HepG2 (cell line): ENCODE measurements around the gene SNAPC3. TPM values are rescaled to one million over a fixed set of nuclear protein-coding genes. Genes with fewer than 3 reads are reported as not detected.

ENCODE experiments used
- ATAC-seq: fragments of 200-7000 bp; cut with Tn5 transposase; 3 replicates; pipeline ENCODE4 v1.9.1; 2020; ENCODE audit warnings: mild to moderate bottlenecking, moderate library complexity
- BruUV-seq: library from RNA; stranded (reverse); fragments of 400-500 nt; replicated peaks from 2 replicates; lab custom pipeline; 2021; lab: Mats Ljungman, UMichigan
- CTCF ChIA-PET: fragments of 300-600 bp; formaldehyde crosslinking; extraction: SDS; loops from one replicate; lab custom pipeline; 2021; ENCODE audit warnings: low total read pairs, inconsistent platforms, low intra/inter-chr PET ratio; lab: Yijun Ruan, JAX
- POLR2A ChIA-PET: fragments of 350-600 bp; sonication (Branson Sonifier 250); formaldehyde crosslinking; loops from one replicate; lab custom pipeline; 2020; ENCODE audit warnings: antibody characterized with exemption, inconsistent platforms; lab: Yijun Ruan, JAX
- DNase-seq: peaks from one replicate; pipeline ENCODE4 v3.0.0-alpha.2; 2015; ENCODE audit warnings: low spot score
- FAIRE-seq: peaks from 3 replicates; lab custom pipeline; 2011; peaks lifted over from hg19 to GRCh38; lab: Jason Lieb, UNC
- H2AFZ ChIP-seq: one replicate; pipeline ENCODE4 v1.6.1; 2011; ENCODE audit warnings: low read length, inconsistent platforms
- H3K27ac ChIP-seq: fragments of 300-600 bp; 3 replicates; pipeline ENCODE4 v1.8.0; 2011; ENCODE audit warnings: mixed run types, mild to moderate bottlenecking, mixed read lengths, low read length, inconsistent platforms; ENCODE audit not compliant: insufficient read depth; ENCODE audit errors: extremely low read length
- H3K27me3 ChIP-seq, 2 experiments: fragments of 200-600 bp in 1 of 2; 2 replicates in 1 of 2; 3 replicates in 1 of 2; pipeline versions ENCODE4 v1.6.0 to v1.8.0; 2011; ENCODE audit warnings: low read length in 2 of 2, mild to moderate bottlenecking in 2 of 2, moderate library complexity in 2 of 2, inconsistent platforms in 1 of 2; ENCODE audit not compliant: insufficient read depth in 2 of 2, control insufficient read depth in 1 of 2
- H3K36me3 ChIP-seq, 2 experiments: fragments of 200-600 bp in 1 of 2; replicated peaks in 1 of 2; 2 replicates in 1 of 2; 3 replicates in 1 of 2; pipeline versions ENCODE4 v1.5.1 to v1.8.0; 2011; ENCODE audit warnings: low read length in 2 of 2, inconsistent platforms in 1 of 2; ENCODE audit not compliant: insufficient read depth in 2 of 2, control insufficient read depth in 1 of 2
- H3K4me1 ChIP-seq: 2 replicates; pipeline ENCODE4 v1.5.1; 2012; ENCODE audit warnings: low read length, inconsistent platforms; ENCODE audit not compliant: insufficient read depth
- H3K4me2 ChIP-seq: 2 replicates; pipeline ENCODE4 v1.6.0; 2011; ENCODE audit warnings: low read depth, low read length, inconsistent platforms
- H3K4me3 ChIP-seq, 3 experiments: fragments of 200-600 bp in 1 of 3; sonication (generic), shearing (Covaris generic) in 1 of 3; replicated peaks in 1 of 3; 2 replicates each; pipeline ENCODE4 v1.5.1; 2011 to 2016; ENCODE audit warnings: low read length in 3 of 3, inconsistent platforms in 2 of 3, low read depth in 2 of 3, mild to moderate bottlenecking in 2 of 3, control low read depth in 1 of 3, mixed read lengths in 1 of 3; ENCODE audit not compliant: insufficient read depth in 1 of 3
- H3K79me2 ChIP-seq: one replicate; pipeline ENCODE4 v1.6.1; 2011; ENCODE audit warnings: low read length, inconsistent platforms; ENCODE audit not compliant: insufficient read depth
- H3K9ac ChIP-seq: 2 replicates; pipeline ENCODE4 v1.6.0; 2011; ENCODE audit warnings: mild to moderate bottlenecking, low read depth, low read length, inconsistent platforms; ENCODE audit not compliant: insufficient read depth
- H3K9me3 ChIP-seq: 2 replicates; pipeline ENCODE4 v1.5.1; 2012; ENCODE audit warnings: mild to moderate bottlenecking, low read length
- H4K20me1 ChIP-seq: 2 replicates; pipeline ENCODE4 v1.6.0; 2011; ENCODE audit warnings: inconsistent platforms, mild to moderate bottlenecking, low read length, moderate library complexity; ENCODE audit not compliant: insufficient read depth
- FOSL1 ChIP-seq: sonication (generic); formaldehyde crosslinking; IDR thresholded peaks from 2 replicates; pipeline ENCODE4 v1.9.0; 2021; ENCODE audit warnings: missing genetic modification reagents, borderline replicate concordance
- LCORL ChIP-seq, 2 experiments: fragments of 450-650 bp in 1 of 2; sonication (generic) in 1 of 2; formaldehyde crosslinking in 1 of 2; IDR thresholded peaks; 2 replicates each; pipeline versions ENCODE4 v1.5.0 to v1.6.1; 2017 to 2020; ENCODE audit warnings: antibody characterized with exemption in 1 of 2, missing genetic modification reagents in 1 of 2
- NR3C1 ChIP-seq: sonication (generic); formaldehyde crosslinking; IDR thresholded peaks from 2 replicates; pipeline ENCODE4 v1.4.0; 2020; ENCODE audit warnings: missing genetic modification reagents
- PAWR ChIP-seq: sonication (generic); formaldehyde crosslinking; IDR thresholded peaks from 2 replicates; pipeline ENCODE4 v1.4.0; 2020; ENCODE audit warnings: missing genetic modification reagents, mild to moderate bottlenecking, borderline replicate concordance
- SAFB2 ChIP-seq: sonication (generic); formaldehyde crosslinking; IDR thresholded peaks from 2 replicates; pipeline ENCODE4 v1.5.1; 2020; ENCODE audit warnings: missing genetic modification reagents, low read depth, mild to moderate bottlenecking, borderline replicate concordance
- SMAD3 ChIP-seq: sonication (generic); formaldehyde crosslinking; IDR thresholded peaks from 2 replicates; pipeline ENCODE4 v1.4.0; 2020; ENCODE audit warnings: missing genetic modification reagents
- TBX3 ChIP-seq: fragments of 450-650 bp; IDR thresholded peaks from 2 replicates; pipeline ENCODE4 v1.6.1; 2017; ENCODE audit warnings: antibody characterized with exemption, mild to moderate bottlenecking, inconsistent platforms, borderline replicate concordance
- XBP1 ChIP-seq: sonication (generic); formaldehyde crosslinking; IDR thresholded peaks from 2 replicates; pipeline ENCODE4 v1.5.0; 2020; ENCODE audit warnings: missing genetic modification reagents
- ZBTB3 ChIP-seq: sonication (generic); formaldehyde crosslinking; IDR thresholded peaks from 2 replicates; pipeline ENCODE4 v1.4.0; 2020; ENCODE audit warnings: low read depth, mild to moderate bottlenecking, moderate library complexity, missing genetic modification reagents, borderline replicate concordance
- ZBTB42 ChIP-seq: sonication (generic); formaldehyde crosslinking; IDR thresholded peaks from 2 replicates; pipeline ENCODE4 v1.5.0; 2020; ENCODE audit warnings: mild to moderate bottlenecking, missing genetic modification reagents
- ZNF12 ChIP-seq: sonication (generic); formaldehyde crosslinking; IDR thresholded peaks from 2 replicates; pipeline ENCODE4 v1.5.0; 2020; ENCODE audit warnings: missing genetic modification reagents
- ZNF670 ChIP-seq: sonication (generic); formaldehyde crosslinking; IDR thresholded peaks from 2 replicates; pipeline ENCODE4 v1.8.0; 2022; ENCODE audit warnings: mild to moderate bottlenecking, missing genetic modification reagents, borderline replicate concordance
- WGBS: methylation state at CpG from one replicate; pipeline ENCODE4 v1.1.6; 2017; ENCODE audit warnings: low lambda C conversion rate; 5-methylcytosine and 5-hydroxymethylcytosine counted together
- in situ Hi-C: cut with HindIII; loops from 2 replicates; pipeline ENCODE4 v1.10.0; 2017; ENCODE audit warnings: low pct_unique_long_range_greater_than_20kb; ENCODE audit not compliant: extremely low pct_ligation_motif_present
- intact Hi-C: fragments of 100-400 bp; cut with micrococcal nuclease; formaldehyde crosslinking; loops from one replicate; pipeline ENCODE4 v1.10.0; 2022; ENCODE audit not compliant: unreplicated experiment
- polyA plus RNA-seq, 8 experiments: library from polyadenylated mRNA; depleted of rRNA in 3 of 8; stranded (reverse) in 7 of 8; unstranded in 1 of 8; fragments of >200 nt; fragmentation: Illumina TruSeq in 4 of 8; extraction: Trizol in 4 of 8; gene quantifications; 2 replicates each; pipeline versions ENCODE4 v1.2.1 to v1.2.3, GENCODE V29; 2011 to 2016; ENCODE audit warnings: low read depth in 4 of 8, missing spikeins in 1 of 8, mixed read lengths in 1 of 8; ENCODE audit not compliant: insufficient read depth in 1 of 8
- total RNA-seq, 5 experiments: library from RNA; depleted of rRNA; stranded (reverse); fragments of >200 nt; fragmentation: Illumina TruSeq; extraction: Trizol; gene quantifications; 2 replicates each; pipeline ENCODE4 v1.2.3, GENCODE V29; 2016; ENCODE audit warnings: low read depth in 1 of 5
- TF ChIP-seq, protein P1 (sequence below): sonication (generic); formaldehyde crosslinking; IDR thresholded peaks from 2 replicates; pipeline ENCODE4 v1.5.0; 2020; ENCODE audit warnings: missing genetic modification reagents
- TF ChIP-seq, protein P2 (sequence below): sonication (generic); formaldehyde crosslinking; IDR thresholded peaks from 2 replicates; pipeline ENCODE4 v1.4.0; 2020; ENCODE audit warnings: missing genetic modification reagents, mild to moderate bottlenecking, borderline replicate concordance

SNAPC3 gene
- total and polyA plus RNA-seq, 2 of the 13 experiments (the other 11 are each of a cell fraction or from before 2014, with no cell fraction given): 25.6 to 26.0 TPM

- FAIRE-seq: no peak
- DNase-seq: peak; percentile 57
- no peaks in the 10 kb centered on the region; the same call in 1 of the 2 replicates for H4K20me1 ChIP-seq
- in situ Hi-C loops (no loop called here), intact Hi-C loops (loop anchor here (2.0 to 10.0 kb wide), 2 partner anchors 42 to 94 kb away; partner anchors contain the start of gene CCDC171)
- ChIA-PET CTCF (no interaction called here), POLR2A (interaction anchor here (0.9 to 1.4 kb wide), 4 partner anchors 15 to 42 kb away, joined by 3 to 13 read pairs (median 4); partner anchors contain the start of gene CCDC171)
- H2AFZ ChIP-seq: peak within 1 kb of the TSS; percentile 79
- BruUV-seq: no TSS peak
- H3K4me3 ChIP-seq: peak within 1 kb of the TSS; percentile 80 to 96 (median 92)
- peak within 1 kb of the TSS; percentile 92 for H3K9ac ChIP-seq
- no peaks in the 10 kb centered on the region for H3K9me3 ChIP-seq
- under 1% methylated on average over 28 of the region's 72 CpGs for WGBS
- peak; percentile 93 for ATAC-seq
- peak within 1 kb of the TSS; percentile 96 for H3K4me2 ChIP-seq
- peaks cover 19% of the 10 kb centered on the region for H3K79me2 ChIP-seq
- peaks cover 30% of the 10 kb centered on the region for H3K4me1 ChIP-seq
- H3K27ac ChIP-seq: peak within 1 kb of the TSS; percentile 94
- H3K27me3 ChIP-seq: no peaks in the 10 kb centered on the region; a peak in 1 of 5 replicates
- peaks cover 2 to 7% of the 10 kb centered on the region in 2 experiments; a peak in 2 of 5 replicates for H3K36me3 ChIP-seq
- TF ChIP-seq, protein P1, sequence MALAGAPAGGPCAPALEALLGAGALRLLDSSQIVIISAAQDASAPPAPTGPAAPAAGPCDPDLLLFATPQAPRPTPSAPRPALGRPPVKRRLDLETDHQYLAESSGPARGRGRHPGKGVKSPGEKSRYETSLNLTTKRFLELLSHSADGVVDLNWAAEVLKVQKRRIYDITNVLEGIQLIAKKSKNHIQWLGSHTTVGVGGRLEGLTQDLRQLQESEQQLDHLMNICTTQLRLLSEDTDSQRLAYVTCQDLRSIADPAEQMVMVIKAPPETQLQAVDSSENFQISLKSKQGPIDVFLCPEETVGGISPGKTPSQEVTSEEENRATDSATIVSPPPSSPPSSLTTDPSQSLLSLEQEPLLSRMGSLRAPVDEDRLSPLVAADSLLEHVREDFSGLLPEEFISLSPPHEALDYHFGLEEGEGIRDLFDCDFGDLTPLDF: peak; percentile 92
- TF ChIP-seq LCORL (IDR thresholded peaks at IDR 0.05): no peak
- TF ChIP-seq LCORL (CRISPR knock-in tag; IDR thresholded peaks at IDR 0.05): no peak; the same call in 1 of the 2 replicates
- TF ChIP-seq, protein P2, sequence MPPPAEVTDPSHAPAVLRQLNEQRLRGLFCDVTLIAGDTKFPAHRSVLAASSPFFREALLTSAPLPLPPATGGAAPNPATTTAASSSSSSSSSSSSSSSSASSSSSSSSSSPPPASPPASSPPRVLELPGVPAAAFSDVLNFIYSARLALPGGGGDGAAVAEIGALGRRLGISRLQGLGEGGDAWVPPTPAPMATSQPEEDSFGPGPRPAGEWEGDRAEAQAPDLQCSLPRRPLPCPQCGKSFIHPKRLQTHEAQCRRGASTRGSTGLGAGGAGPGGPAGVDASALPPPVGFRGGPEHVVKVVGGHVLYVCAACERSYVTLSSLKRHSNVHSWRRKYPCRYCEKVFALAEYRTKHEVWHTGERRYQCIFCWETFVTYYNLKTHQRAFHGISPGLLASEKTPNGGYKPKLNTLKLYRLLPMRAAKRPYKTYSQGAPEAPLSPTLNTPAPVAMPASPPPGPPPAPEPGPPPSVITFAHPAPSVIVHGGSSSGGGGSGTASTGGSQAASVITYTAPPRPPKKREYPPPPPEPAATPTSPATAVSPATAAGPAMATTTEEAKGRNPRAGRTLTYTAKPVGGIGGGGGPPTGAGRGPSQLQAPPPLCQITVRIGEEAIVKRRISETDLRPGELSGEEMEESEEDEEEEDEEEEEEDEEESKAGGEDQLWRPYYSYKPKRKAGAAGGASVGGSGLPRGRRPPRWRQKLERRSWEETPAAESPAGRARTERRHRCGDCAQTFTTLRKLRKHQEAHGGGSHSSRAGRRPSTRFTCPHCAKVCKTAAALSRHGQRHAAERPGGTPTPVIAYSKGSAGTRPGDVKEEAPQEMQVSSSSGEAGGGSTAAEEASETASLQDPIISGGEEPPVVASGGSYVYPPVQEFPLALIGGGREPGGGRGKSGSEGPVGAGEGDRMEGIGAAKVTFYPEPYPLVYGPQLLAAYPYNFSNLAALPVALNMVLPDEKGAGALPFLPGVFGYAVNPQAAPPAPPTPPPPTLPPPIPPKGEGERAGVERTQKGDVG: no peak
- no peak for TF ChIP-seq PAWR (CRISPR knock-in tag)
- no peak for TF ChIP-seq ZBTB3 (CRISPR knock-in tag)
- TF ChIP-seq NR3C1 (CRISPR knock-in tag): no peak
- no peak; the same call in 1 of the 2 replicates for TF ChIP-seq TBX3
- no peak for TF ChIP-seq XBP1
- peak; percentile 91; the same call in 1 of the 2 replicates for TF ChIP-seq SAFB2
- TF ChIP-seq ZNF12 (CRISPR knock-in tag): no peak
- no peak for TF ChIP-seq SMAD3 (CRISPR knock-in tag)
- TF ChIP-seq FOSL1 (CRISPR knock-in tag): no peak
- TF ChIP-seq ZNF670 (CRISPR knock-in tag): no peak
- no peak for TF ChIP-seq ZBTB42 (CRISPR knock-in tag)
Observed at GRCh38 chr9:15510789-15511575, 88.3 kb downstream of the SNAPC3 start, which contains the start of gene PSIP1. PSIP1 (minus strand) TSS chr9:15510970; CDS start chr9:15510188, 782 bp downstream.
